ENCODE data around the gene ODF2. TPM values are rescaled to one million over a fixed set of nuclear protein-coding genes. Genes with fewer than 3 reads are reported as not detected.
"Not testable (repeated sequence)": the region's sequence is repeated elsewhere in the genome, so short reads cannot be mapped to it uniquely, and the experiment has no call there.

ODF2 gene
- 44.7 and 55.7 TPM in 2 replicates for total RNA-seq (2014; rRNA removed; shearing (Covaris generic))

- DNase-seq (ENCODE audit: low spot score) = peak; percentile 95
These were observed at the start of gene ODF2 for GRCh38 chr9:128455849-128456612. Gene ODF2 (plus strand): TSS chr9:128456006. CDS start chr9:128456092, 86 bp downstream.

- no peak for DNase-seq (ENCODE audit: low spot score)
These were observed 48.9 kb upstream of the ODF2 start for GRCh38 chr9:128406848-128407391.

- DNase-seq (ENCODE audit: low spot score) = no peak
These were observed 46.8 kb upstream of the ODF2 start for GRCh38 chr9:128408963-128409431.

- no peak for DNase-seq (ENCODE audit: low spot score)
These were observed 46.4 kb upstream of the ODF2 start for GRCh38 chr9:128409450-128409849.

- DNase-seq (ENCODE audit: low spot score) = peak; percentile 42
These were observed 45.8 kb upstream of the ODF2 start for GRCh38 chr9:128409978-128410377.

GRCh38 chr9:128411364-128412119 is 44.3 kb upstream of the ODF2 start:
- no peak for DNase-seq (ENCODE audit: low spot score)

DNA sequence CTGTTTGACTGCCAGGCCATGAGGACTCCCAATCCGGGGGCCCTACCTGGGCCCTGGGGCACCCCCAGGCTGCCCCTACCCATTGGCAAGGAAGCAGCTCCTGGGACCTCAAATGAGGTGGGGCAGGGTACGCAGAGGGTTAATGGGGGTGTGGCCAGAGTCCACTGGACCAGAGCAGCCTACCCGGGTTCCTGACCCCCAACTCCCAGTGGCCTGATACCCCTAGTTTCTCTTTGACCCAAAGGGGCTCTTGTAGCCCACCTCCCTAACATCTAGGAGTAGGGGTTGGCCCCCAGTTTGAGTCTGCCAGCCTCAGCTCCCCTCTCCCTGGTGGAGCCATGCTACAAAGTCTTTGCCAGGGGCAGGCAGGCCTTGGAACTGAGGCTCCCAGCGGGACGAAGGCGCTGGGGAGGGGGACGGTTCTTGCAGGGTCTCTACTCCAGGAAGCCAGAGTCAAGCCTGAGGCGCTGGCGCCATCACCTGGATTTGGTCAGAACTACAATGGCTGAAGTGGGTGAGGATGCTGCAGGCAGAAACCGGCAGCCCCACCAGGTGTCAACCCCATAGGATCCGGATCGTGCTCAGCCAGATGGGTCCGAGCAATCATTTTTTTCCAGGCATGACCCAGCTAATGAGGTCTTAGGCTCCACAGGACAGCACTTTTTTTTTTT is 43.6 kb upstream of the ODF2 start:
- no peak for DNase-seq (ENCODE audit: low spot score)

DNA sequence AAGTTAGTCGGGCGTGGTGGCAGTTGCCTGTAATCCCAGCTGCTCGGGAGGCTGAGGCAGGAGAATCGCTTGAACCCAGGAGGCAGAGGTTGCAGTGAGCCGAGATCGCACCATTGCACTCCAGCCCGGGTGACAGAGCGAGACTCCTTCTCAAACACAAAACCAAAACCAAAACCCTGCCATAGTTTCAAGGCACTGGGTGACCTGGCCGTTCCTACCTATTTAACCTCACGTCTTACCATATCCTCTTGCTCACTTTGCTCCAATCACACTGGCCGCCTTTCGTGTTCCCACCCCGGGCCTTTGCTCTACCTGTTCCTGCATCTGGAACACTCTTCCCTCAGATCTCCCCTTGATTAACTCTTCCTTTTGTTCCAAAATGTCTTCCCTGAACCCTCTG is 42.1 kb upstream of the ODF2 start:
- DNase-seq (ENCODE audit: low spot score) = not testable (repeated sequence)

- no peak for DNase-seq (ENCODE audit: low spot score)
These were observed 41.3 kb upstream of the ODF2 start for GRCh38 chr9:128414461-128414860.

- DNase-seq (ENCODE audit: low spot score) = no peak
These were observed 40.5 kb upstream of the ODF2 start for GRCh38 chr9:128415281-128415680.

- no peak for DNase-seq (ENCODE audit: low spot score)
These were observed 39.8 kb upstream of the ODF2 start for GRCh38 chr9:128416014-128416413.

DNA sequence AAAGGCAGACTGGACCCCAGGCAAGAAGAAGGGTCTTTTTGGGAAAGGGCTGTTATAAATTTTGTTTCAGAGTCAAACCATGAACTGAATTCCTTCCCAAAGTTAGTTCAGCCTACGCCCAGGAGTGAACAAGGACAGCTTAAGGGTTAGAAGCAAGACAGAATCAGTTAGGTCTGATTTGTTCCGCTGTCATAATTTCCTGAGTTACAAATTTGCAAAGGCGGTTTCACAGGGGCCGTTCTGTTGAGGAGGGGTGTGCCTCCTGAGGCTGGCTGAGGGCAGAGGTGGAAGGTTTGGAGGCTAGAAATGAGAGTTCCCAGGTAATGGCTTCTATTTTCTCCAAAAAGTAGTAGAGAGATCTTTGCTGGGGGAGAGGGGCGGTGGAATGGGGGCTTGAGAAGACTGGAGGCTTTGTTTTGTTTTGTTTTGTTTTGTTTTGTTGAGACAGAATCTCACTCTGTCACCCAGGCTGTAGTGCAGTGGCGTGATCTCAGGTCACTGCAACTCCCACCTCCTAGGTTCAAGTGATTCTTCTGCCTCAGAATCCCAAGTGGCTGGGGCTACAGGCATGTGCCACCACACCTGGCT is 39.3 kb upstream of the ODF2 start:
- no peak for DNase-seq (ENCODE audit: low spot score)

DNA sequence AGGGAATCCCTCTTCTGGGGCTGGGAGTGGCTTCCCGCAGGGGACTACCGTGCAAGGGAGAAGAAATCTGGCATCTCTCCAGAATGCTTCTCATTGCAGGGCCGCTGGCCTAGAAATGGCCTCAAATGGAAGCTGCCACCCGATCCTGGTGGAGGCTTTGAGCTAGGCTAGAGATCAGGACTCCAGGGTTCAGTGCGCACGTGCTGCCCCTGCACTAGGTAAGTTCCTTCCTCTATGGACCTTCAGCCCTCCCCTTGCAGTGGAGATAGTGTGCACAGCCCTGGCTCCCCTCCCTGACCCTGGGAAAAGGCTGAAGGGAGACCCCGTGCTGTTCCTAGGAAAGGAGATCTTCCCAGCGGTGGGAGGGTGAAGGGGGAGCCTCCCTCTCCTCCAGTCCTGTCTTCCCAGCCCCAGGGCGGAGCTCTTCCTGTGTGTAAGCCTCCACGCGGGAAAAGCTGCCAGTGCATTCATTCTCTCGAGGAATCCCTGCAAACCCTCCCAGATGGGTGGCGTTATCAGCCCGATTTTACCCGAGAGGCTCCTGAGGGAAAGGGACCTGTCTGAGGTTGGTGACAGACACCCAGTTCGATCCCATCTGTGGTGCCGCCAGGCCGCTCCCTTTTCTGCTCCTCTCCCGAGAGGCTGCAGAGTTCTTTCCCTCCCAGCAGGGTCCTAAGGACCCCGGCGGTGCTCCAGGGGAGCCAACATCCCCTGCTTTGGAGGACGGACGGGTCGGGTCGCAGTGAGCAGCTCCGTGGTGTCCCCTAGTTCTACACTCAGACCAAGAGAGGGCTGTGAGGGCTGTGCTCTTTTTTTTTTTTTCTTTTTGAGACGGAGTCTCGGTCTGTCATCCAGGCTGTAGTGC is 36.5 kb upstream of the ODF2 start:
- no peak for DNase-seq (ENCODE audit: low spot score)

GRCh38 chr9:128420060-128420650 is 35.7 kb upstream of the ODF2 start:
- DNase-seq (ENCODE audit: low spot score) = peak; percentile 65

- peak; percentile 42 for DNase-seq (ENCODE audit: low spot score)
These were observed 34.9 kb upstream of the ODF2 start, which contains the start of gene CERCAM for GRCh38 chr9:128420651-128421481. Gene CERCAM (plus strand): TSS chr9:128420857. CDS start chr9:128420878, 21 bp downstream.

DNA sequence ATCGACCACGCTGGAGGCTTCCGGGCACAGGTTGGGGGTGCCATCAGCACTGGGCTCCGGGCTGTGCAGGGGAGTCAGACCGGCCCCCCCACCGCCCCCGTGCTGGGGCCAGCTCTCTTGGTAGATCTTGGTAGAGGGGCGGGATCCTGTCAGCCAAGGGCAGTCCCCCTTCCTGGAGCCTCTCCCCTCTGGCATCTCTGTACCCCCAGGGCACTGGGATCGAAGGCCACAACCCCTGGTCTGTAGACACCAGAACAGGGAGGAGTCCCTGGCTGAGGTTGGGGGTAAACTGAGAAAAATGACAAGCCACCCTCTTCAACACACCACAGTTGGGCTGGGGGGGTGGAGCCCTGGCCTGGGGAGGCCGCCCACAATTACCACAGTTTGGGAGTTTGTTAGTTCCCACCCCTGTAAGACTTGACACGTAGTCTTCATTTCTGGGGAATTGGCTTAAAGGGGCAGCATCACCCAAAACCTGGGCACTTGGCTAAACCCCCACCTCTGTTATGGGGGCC is 34.3 kb upstream of the ODF2 start:
- no peak for DNase-seq (ENCODE audit: low spot score)

DNA sequence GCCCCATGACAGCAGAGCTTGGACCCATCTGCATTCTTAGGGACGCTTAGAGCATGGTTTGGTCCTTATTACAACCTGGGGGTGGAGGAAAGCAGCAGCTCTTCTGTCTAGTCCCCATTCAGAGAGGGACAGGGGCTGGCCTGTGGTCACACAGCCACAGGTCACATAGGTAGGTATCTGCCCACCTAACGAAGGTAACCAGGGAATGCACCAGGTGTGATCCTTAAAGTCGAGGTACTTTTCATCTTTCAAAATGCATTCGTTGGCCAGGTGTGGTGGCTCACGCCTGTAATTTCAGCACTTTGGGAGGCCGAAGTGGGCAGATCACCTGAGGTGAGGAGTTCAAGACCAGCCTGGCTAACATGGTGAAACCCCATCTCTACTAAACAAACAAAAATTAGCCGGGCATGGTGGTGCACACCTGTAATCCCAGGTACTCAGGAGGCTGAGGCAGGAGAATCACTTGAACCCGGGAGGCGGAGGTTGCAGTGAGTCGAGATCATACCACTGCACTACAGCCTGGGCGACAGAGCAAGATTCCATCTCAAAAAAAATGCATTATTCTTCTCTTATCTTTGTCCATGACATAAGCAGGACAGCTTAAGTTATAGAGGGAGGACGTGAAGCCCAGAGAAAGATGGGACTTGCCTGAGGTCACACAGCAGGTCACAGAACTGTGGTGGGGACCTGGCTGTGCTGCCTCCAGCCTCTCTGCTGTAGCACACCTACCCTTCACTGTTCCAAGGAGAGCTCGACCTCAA is 33.6 kb upstream of the ODF2 start:
- not testable (repeated sequence) for DNase-seq (ENCODE audit: low spot score)

GRCh38 chr9:128422783-128423150 is 33.0 kb upstream of the ODF2 start:
- DNase-seq (ENCODE audit: low spot score) = peak; percentile 67

Data from A172 (cell line).